HepG2 (cell line): ENCODE measurements around the gene TNFSF12. TPM values are rescaled to one million over a fixed set of nuclear protein-coding genes. Genes with fewer than 3 reads are reported as not detected.

Experiments used
- ATAC-seq: fragments of 200-7000 bp; cut with Tn5 transposase; 3 replicates; pipeline ENCODE4 v1.9.1; 2020; ENCODE audit warnings: mild to moderate bottlenecking, moderate library complexity
- BruUV-seq: library from RNA; stranded (reverse); fragments of 400-500 nt; replicated peaks from 2 replicates; lab custom pipeline; 2021; lab: Mats Ljungman, UMichigan
- CTCF ChIA-PET: fragments of 300-600 bp; formaldehyde crosslinking; extraction: SDS; loops from one replicate; lab custom pipeline; 2021; ENCODE audit warnings: low total read pairs, inconsistent platforms, low intra/inter-chr PET ratio; lab: Yijun Ruan, JAX
- POLR2A ChIA-PET: fragments of 350-600 bp; sonication (Branson Sonifier 250); formaldehyde crosslinking; loops from one replicate; lab custom pipeline; 2020; ENCODE audit warnings: antibody characterized with exemption, inconsistent platforms; lab: Yijun Ruan, JAX
- DNase-seq: peaks from one replicate; pipeline ENCODE4 v3.0.0-alpha.2; 2015; ENCODE audit warnings: low spot score
- FAIRE-seq: peaks from 3 replicates; lab custom pipeline; 2011; peaks lifted over from hg19 to GRCh38; lab: Jason Lieb, UNC
- H2AFZ ChIP-seq: one replicate; pipeline ENCODE4 v1.6.1; 2011; ENCODE audit warnings: low read length, inconsistent platforms
- H3K27ac ChIP-seq: fragments of 300-600 bp; 3 replicates; pipeline ENCODE4 v1.8.0; 2011; ENCODE audit warnings: mixed run types, mild to moderate bottlenecking, mixed read lengths, low read length, inconsistent platforms; ENCODE audit not compliant: insufficient read depth; ENCODE audit errors: extremely low read length
- H3K27me3 ChIP-seq, 2 experiments: fragments of 200-600 bp in 1 of 2; 2 replicates in 1 of 2; 3 replicates in 1 of 2; pipeline versions ENCODE4 v1.6.0 to v1.8.0; 2011; ENCODE audit warnings: low read length in 2 of 2, mild to moderate bottlenecking in 2 of 2, moderate library complexity in 2 of 2, inconsistent platforms in 1 of 2; ENCODE audit not compliant: insufficient read depth in 2 of 2, control insufficient read depth in 1 of 2
- H3K36me3 ChIP-seq, 2 experiments: fragments of 200-600 bp in 1 of 2; replicated peaks in 1 of 2; 2 replicates in 1 of 2; 3 replicates in 1 of 2; pipeline versions ENCODE4 v1.5.1 to v1.8.0; 2011; ENCODE audit warnings: low read length in 2 of 2, inconsistent platforms in 1 of 2; ENCODE audit not compliant: insufficient read depth in 2 of 2, control insufficient read depth in 1 of 2
- H3K4me1 ChIP-seq: 2 replicates; pipeline ENCODE4 v1.5.1; 2012; ENCODE audit warnings: low read length, inconsistent platforms; ENCODE audit not compliant: insufficient read depth
- H3K4me2 ChIP-seq: 2 replicates; pipeline ENCODE4 v1.6.0; 2011; ENCODE audit warnings: low read depth, low read length, inconsistent platforms
- H3K4me3 ChIP-seq, 3 experiments: fragments of 200-600 bp in 1 of 3; sonication (generic), shearing (Covaris generic) in 1 of 3; replicated peaks in 1 of 3; 2 replicates each; pipeline ENCODE4 v1.5.1; 2011 to 2016; ENCODE audit warnings: low read length in 3 of 3, inconsistent platforms in 2 of 3, low read depth in 2 of 3, mild to moderate bottlenecking in 2 of 3, control low read depth in 1 of 3, mixed read lengths in 1 of 3; ENCODE audit not compliant: insufficient read depth in 1 of 3
- H3K79me2 ChIP-seq: one replicate; pipeline ENCODE4 v1.6.1; 2011; ENCODE audit warnings: low read length, inconsistent platforms; ENCODE audit not compliant: insufficient read depth
- H3K9ac ChIP-seq: 2 replicates; pipeline ENCODE4 v1.6.0; 2011; ENCODE audit warnings: mild to moderate bottlenecking, low read depth, low read length, inconsistent platforms; ENCODE audit not compliant: insufficient read depth
- H3K9me3 ChIP-seq: 2 replicates; pipeline ENCODE4 v1.5.1; 2012; ENCODE audit warnings: mild to moderate bottlenecking, low read length
- H4K20me1 ChIP-seq: 2 replicates; pipeline ENCODE4 v1.6.0; 2011; ENCODE audit warnings: inconsistent platforms, mild to moderate bottlenecking, low read length, moderate library complexity; ENCODE audit not compliant: insufficient read depth
- AGO2 ChIP-seq: fragments of 200-400 bp; formaldehyde crosslinking; optimal IDR thresholded peaks from 2 replicates; pipeline ENCODE3; 2017; ENCODE audit warnings: mild to moderate bottlenecking, low read depth, low read length, moderate library complexity
- CC2D1A ChIP-seq: sonication (generic); formaldehyde crosslinking; IDR thresholded peaks from 2 replicates; pipeline ENCODE4 v1.8.1; 2023; ENCODE audit warnings: mild to moderate bottlenecking, missing genetic modification reagents
- FOXP1 ChIP-seq, 2 experiments: fragments of 450-650 bp in 1 of 2; IDR thresholded peaks; 2 replicates each; pipeline ENCODE4 v1.6.1; 2017 to 2018; ENCODE audit warnings: antibody characterized with exemption in 1 of 2
- GABPB1 ChIP-seq: IDR thresholded peaks from 2 replicates; pipeline ENCODE4 v1.6.1; 2016; ENCODE audit warnings: mild to moderate bottlenecking, missing genetic modification reagents, moderate library complexity, missing compliant biosample characterization
- GTF2F1 ChIP-seq: fragments of 150-350 bp; IDR thresholded peaks from 2 replicates; pipeline ENCODE4 v1.6.1; 2014; ENCODE audit warnings: low read length
- HNRNPK ChIP-seq: fragments of 200-400 bp; formaldehyde crosslinking; IDR thresholded peaks from 2 replicates; pipeline ENCODE4 v1.6.1; 2018; ENCODE audit warnings: low read length, low read depth, moderate library complexity, mild to moderate bottlenecking; ENCODE audit not compliant: poor library complexity, severe bottlenecking
- JUNB ChIP-seq: sonication (generic); formaldehyde crosslinking; IDR thresholded peaks from 2 replicates; pipeline ENCODE4 v1.8.0; 2022; ENCODE audit warnings: missing genetic modification reagents, mild to moderate bottlenecking, borderline replicate concordance
- KDM5B ChIP-seq: sonication (generic); formaldehyde crosslinking; IDR thresholded peaks from 2 replicates; pipeline ENCODE4 v1.4.0; 2020; ENCODE audit warnings: missing genetic modification reagents, mild to moderate bottlenecking, borderline replicate concordance
- MBD4 ChIP-seq: IDR thresholded peaks from 2 replicates; pipeline ENCODE4 v1.6.1; 2012; ENCODE audit warnings: low read length, inconsistent platforms, borderline replicate concordance
- POLR2AphosphoS2 ChIP-seq: IDR thresholded peaks from 2 replicates; pipeline ENCODE4 v1.6.1; 2011; ENCODE audit warnings: low read depth, low read length, improper control_type of control experiment
- POLR2G ChIP-seq: fragments of 200-400 bp; formaldehyde crosslinking; IDR thresholded peaks from 2 replicates; pipeline ENCODE4 v1.6.1; 2018; ENCODE audit warnings: mild to moderate bottlenecking, low read depth, low read length, moderate library complexity
- RBM22 ChIP-seq: fragments of 200-400 bp; formaldehyde crosslinking; optimal IDR thresholded peaks from 2 replicates; pipeline ENCODE3; 2017; ENCODE audit warnings: mild to moderate bottlenecking, low read length, moderate library complexity
- SNAPC5 ChIP-seq: sonication (generic); formaldehyde crosslinking; IDR thresholded peaks from 2 replicates; pipeline ENCODE4 v1.8.1; 2023; ENCODE audit warnings: mild to moderate bottlenecking, missing genetic modification reagents, borderline replicate concordance
- SSRP1 ChIP-seq: IDR thresholded peaks from 2 replicates; pipeline ENCODE4 v1.6.1; 2016; ENCODE audit warnings: control low read depth
- SYNCRIP ChIP-seq: fragments of 200-400 bp; formaldehyde crosslinking; IDR thresholded peaks from 2 replicates; pipeline ENCODE4 v1.6.1; 2018; ENCODE audit warnings: mild to moderate bottlenecking, low read depth, low read length; ENCODE audit not compliant: insufficient read depth
- ZC3H4 ChIP-seq: sonication (generic); formaldehyde crosslinking; IDR thresholded peaks from 2 replicates; pipeline ENCODE4 v1.4.0; 2020; ENCODE audit warnings: missing genetic modification reagents, borderline replicate concordance
- ZFP37 ChIP-seq: sonication (generic); formaldehyde crosslinking; IDR thresholded peaks from 2 replicates; pipeline ENCODE4 v1.4.0; 2020; ENCODE audit warnings: missing genetic modification reagents, borderline replicate concordance
- ZNF234 ChIP-seq: sonication (generic); formaldehyde crosslinking; conservative IDR thresholded peaks from 2 replicates; pipeline ENCODE4 v1.5.1; 2020; ENCODE audit warnings: mild to moderate bottlenecking, missing genetic modification reagents
- ZNF253 ChIP-seq: sonication (generic); formaldehyde crosslinking; IDR thresholded peaks from 2 replicates; pipeline ENCODE4 v1.8.0; 2022; ENCODE audit warnings: mild to moderate bottlenecking, missing genetic modification reagents, borderline replicate concordance
- ZNF768 ChIP-seq: sonication (generic); formaldehyde crosslinking; IDR thresholded peaks from 2 replicates; pipeline ENCODE4 v1.4.0; 2020; ENCODE audit warnings: missing genetic modification reagents
- ZNF883 ChIP-seq: sonication (generic); formaldehyde crosslinking; IDR thresholded peaks from 2 replicates; pipeline ENCODE4 v1.5.1; 2020; ENCODE audit warnings: mild to moderate bottlenecking, missing genetic modification reagents; ENCODE audit errors: not compliant biosample characterization
- WGBS: methylation state at CpG from one replicate; pipeline ENCODE4 v1.1.6; 2017; ENCODE audit warnings: low lambda C conversion rate; 5-methylcytosine and 5-hydroxymethylcytosine counted together
- in situ Hi-C: cut with HindIII; loops from 2 replicates; pipeline ENCODE4 v1.10.0; 2017; ENCODE audit warnings: low pct_unique_long_range_greater_than_20kb; ENCODE audit not compliant: extremely low pct_ligation_motif_present
- intact Hi-C: fragments of 100-400 bp; cut with micrococcal nuclease; formaldehyde crosslinking; loops from one replicate; pipeline ENCODE4 v1.10.0; 2022; ENCODE audit not compliant: unreplicated experiment
- polyA plus RNA-seq, 8 experiments: library from polyadenylated mRNA; depleted of rRNA in 3 of 8; stranded (reverse) in 7 of 8; unstranded in 1 of 8; fragments of >200 nt; fragmentation: Illumina TruSeq in 4 of 8; extraction: Trizol in 4 of 8; gene quantifications; 2 replicates each; pipeline versions ENCODE4 v1.2.1 to v1.2.3, GENCODE V29; 2011 to 2016; ENCODE audit warnings: low read depth in 4 of 8, missing spikeins in 1 of 8, mixed read lengths in 1 of 8; ENCODE audit not compliant: insufficient read depth in 1 of 8
- total RNA-seq, 5 experiments: library from RNA; depleted of rRNA; stranded (reverse); fragments of >200 nt; fragmentation: Illumina TruSeq; extraction: Trizol; gene quantifications; 2 replicates each; pipeline ENCODE4 v1.2.3, GENCODE V29; 2016; ENCODE audit warnings: low read depth in 1 of 5
- TF ChIP-seq, protein P1 (sequence below): sonication (generic); formaldehyde crosslinking; IDR thresholded peaks from 2 replicates; pipeline ENCODE4 v1.4.0; 2020; ENCODE audit warnings: low read depth, mild to moderate bottlenecking, missing genetic modification reagents

Gene TNFSF12
- total and polyA plus RNA-seq, 2 of the 13 experiments (the other 11 are each of a cell fraction or from before 2014, with no cell fraction given) = 0.93 to 7.2 TPM

DNA sequence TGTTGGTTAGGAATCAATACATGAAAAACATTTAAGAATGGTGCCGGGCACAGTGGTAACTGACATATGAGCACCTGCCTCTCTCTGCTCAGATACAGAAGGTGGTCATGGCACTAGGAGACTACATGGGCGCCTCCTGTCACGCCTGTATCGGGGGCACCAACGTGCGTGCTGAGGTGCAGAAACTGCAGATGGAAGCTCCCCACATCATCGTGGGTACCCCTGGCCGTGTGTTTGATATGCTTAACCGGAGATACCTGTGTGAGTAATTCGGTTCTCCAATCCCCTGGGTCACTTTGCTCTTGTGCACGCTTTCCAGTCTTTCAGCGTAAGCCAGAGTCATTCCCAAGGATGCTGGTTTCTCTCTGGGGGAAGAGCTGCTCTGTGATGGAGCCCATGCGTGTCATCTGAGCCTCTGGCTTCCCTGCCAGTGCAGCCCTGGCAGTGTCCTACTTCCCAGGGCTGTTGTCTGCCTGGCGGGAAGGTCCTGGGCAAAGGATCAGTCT is 27.6 kb downstream of the TNFSF12 start (continued):
- 0 out of 2 replicates have a peak, but pooled peaks have one; percentile 59 for TF ChIP-seq SSRP1 (CRISPR knock-in tag)
- TF ChIP-seq RBM22 = peak; percentile 96
- TF ChIP-seq MBD4 = no peak
- TF ChIP-seq ZNF883 (CRISPR knock-in tag) = no peak
- no peak for TF ChIP-seq GTF2F1
- TF ChIP-seq, protein P1, sequence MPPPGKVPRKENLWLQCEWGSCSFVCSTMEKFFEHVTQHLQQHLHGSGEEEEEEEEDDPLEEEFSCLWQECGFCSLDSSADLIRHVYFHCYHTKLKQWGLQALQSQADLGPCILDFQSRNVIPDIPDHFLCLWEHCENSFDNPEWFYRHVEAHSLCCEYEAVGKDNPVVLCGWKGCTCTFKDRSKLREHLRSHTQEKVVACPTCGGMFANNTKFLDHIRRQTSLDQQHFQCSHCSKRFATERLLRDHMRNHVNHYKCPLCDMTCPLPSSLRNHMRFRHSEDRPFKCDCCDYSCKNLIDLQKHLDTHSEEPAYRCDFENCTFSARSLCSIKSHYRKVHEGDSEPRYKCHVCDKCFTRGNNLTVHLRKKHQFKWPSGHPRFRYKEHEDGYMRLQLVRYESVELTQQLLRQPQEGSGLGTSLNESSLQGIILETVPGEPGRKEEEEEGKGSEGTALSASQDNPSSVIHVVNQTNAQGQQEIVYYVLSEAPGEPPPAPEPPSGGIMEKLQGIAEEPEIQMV (CRISPR knock-in tag) = no peak
- TF ChIP-seq POLR2G = peak; percentile 48; the same call in 1 of the 2 replicates

DNA sequence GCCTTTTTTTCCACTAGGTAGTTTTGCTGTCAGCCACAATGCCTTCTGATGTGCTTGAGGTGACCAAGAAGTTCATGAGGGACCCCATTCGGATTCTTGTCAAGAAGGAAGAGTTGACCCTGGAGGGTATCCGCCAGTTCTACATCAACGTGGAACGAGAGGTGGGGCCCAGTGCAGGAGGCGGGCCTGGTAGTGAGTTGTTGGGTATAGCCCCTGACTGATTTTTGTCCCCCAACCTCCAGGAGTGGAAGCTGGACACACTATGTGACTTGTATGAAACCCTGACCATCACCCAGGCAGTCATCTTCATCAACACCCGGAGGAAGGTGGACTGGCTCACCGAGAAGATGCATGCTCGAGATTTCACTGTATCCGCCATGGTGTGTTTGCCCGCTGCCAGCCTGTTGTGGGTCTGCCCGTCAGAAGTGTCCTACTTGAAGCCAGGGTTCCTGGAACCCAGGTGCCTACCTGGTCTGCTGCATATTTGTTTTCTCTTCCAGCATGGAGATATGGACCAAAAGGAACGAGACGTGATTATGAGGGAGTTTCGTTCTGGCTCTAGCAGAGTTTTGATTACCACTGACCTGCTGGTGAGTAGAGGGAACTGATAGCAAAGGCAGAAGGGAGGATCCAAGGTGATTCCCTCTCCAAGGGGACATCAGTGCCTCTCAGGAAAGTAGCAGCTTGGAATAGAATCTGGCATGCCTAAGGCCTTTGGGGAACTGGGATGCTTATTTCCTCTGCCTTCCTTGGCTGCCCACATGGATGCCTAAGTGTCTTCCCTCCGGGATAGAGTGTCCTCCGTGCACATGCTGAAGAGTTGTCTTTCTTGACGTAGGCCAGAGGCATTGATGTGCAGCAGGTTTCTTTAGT is 28.7 kb downstream of the TNFSF12 start:
- CTCF ChIA-PET = no interaction called here
- no peak overlapping the region for H3K4me3 ChIP-seq
- TF ChIP-seq JUNB (no peak), GABPB1 (CRISPR knock-in tag) (no peak), ZNF768 (CRISPR knock-in tag) (no peak), KDM5B (CRISPR knock-in tag) (no peak), CC2D1A (no peak), ZFP37 (CRISPR knock-in tag) (no peak), ZNF253 (CRISPR knock-in tag) (no peak), FOXP1 (IDR thresholded peaks at IDR 0.05) (no peak), FOXP1 (CRISPR knock-in tag; IDR thresholded peaks at IDR 0.05) (no peak), ZNF234 (CRISPR knock-in tag) (no peak), POLR2AphosphoS2 (peak; percentile 14; the same call in 1 of the 2 replicates), SYNCRIP (no peak), HNRNPK (no peak), ZC3H4 (CRISPR knock-in tag) (no peak), AGO2 (peak; percentile 3), SNAPC5 (CRISPR knock-in tag) (no peak)

More for the DNA sequence above, 28.7 kb downstream of the TNFSF12 start:
- FAIRE-seq (no peak), DNase-seq (no peak), ATAC-seq (no peak)
- peaks cover 51% of the 10 kb centered on the region for H3K79me2 ChIP-seq
- H3K9ac ChIP-seq = peak overlapping the region; percentile 3; the same call in 1 of the 2 replicates
- H3K27ac ChIP-seq = no peak overlapping the region
- peaks cover 77% of the 10 kb centered on the region for H3K4me1 ChIP-seq
- intact Hi-C loops = no loop called here
- 95% methylated on average over 8 of the region's 17 CpGs for WGBS
- peaks cover 59% of the 10 kb centered on the region for H4K20me1 ChIP-seq
- peaks cover 12 to 51% of the 10 kb centered on the region in 2 experiments for H3K36me3 ChIP-seq
- in situ Hi-C loops = loop anchor here (10.0 kb wide), 1 partner anchor 267 kb away; no protein-coding TSS in a partner anchor
- POLR2A ChIA-PET = interaction anchor here (2.2 to 3.6 kb wide), 3 partner anchors 17 to 110 kb away, joined by 10 to 37 read pairs (median 11); partner anchors contain the start of genes TP53 and WRAP53
- no TSS peak for BruUV-seq
- no peaks in the 10 kb centered on the region for H3K9me3 ChIP-seq
- H3K4me2 ChIP-seq = no peak overlapping the region
- no peaks in the 10 kb centered on the region; a peak in 1 of 5 replicates for H3K27me3 ChIP-seq
- H2AFZ ChIP-seq = no peak overlapping the region
